ENCODE measurements around the gene LRRK1.

DNA sequence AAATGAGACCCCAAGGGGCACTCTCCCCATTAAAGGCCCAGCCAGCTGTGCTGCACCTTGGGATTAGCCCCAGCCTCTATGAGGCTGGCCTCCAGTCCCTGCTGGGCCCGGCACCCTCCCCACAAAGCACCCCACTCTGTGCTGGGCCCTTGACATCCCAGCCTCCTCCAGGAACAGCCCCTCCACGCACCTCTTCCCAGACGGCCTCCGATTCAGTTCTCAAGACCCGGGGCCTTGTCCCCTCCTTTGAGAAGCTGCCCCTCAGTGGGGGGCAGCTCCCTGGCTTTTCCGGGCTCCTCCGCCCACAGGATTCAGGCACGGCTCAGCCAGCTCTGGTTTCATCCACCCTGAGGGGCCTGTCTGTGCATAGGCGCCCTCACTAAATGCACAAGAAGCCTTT is 144.1 kb downstream of the LRRK1 start:
- TF ChIP-seq CTCF (IDR thresholded peaks at IDR 0.05) (no peak), E2F5 (CRISPR knock-in tag; IDR thresholded peaks at IDR 0.05) (no peak), CREB1 (CRISPR knock-in tag; IDR thresholded peaks at IDR 0.05) (no peak)

Data from WTC11 (cell line).